ENCODE data around the gene ALG12.
"Not testable (repeated sequence)": the region's sequence is repeated elsewhere in the genome, so short reads cannot be mapped to it uniquely, and the experiment has no call there.

Gene ALG12

GRCh38 chr22:49945042-49945794, 27.0 kb upstream of the ALG12 start:
- DNase-seq: not testable (repeated sequence)

- DNase-seq: no peak
These were observed 26.2 kb upstream of the ALG12 start for GRCh38 chr22:49944399-49944891.

- no peak for DNase-seq
These were observed 25.6 kb upstream of the ALG12 start for GRCh38 chr22:49943771-49944398.

- DNase-seq: no peak
These were observed 25.1 kb upstream of the ALG12 start for GRCh38 chr22:49943405-49943765.

GRCh38 chr22:49942565-49943404, 24.5 kb upstream of the ALG12 start:
- no peak for DNase-seq

GRCh38 chr22:49941507-49942316, 23.5 kb upstream of the ALG12 start:
- DNase-seq: no peak

- DNase-seq: no peak
These were observed 20.4 kb upstream of the ALG12 start for GRCh38 chr22:49938565-49939136.

GRCh38 chr22:49937758-49938564, 19.7 kb upstream of the ALG12 start:
- DNase-seq: no peak

- no peak for DNase-seq
These were observed 18.9 kb upstream of the ALG12 start for GRCh38 chr22:49936973-49937757.

GRCh38 chr22:49936018-49936972, 18.1 kb upstream of the ALG12 start:
- DNase-seq: no peak

GRCh38 chr22:49935561-49935960, 17.3 kb upstream of the ALG12 start:
- DNase-seq: no peak

GRCh38 chr22:49934891-49935557, 16.8 kb upstream of the ALG12 start:
- no peak for DNase-seq

- DNase-seq: no peak
These were observed 16.1 kb upstream of the ALG12 start for GRCh38 chr22:49934160-49934890.

GRCh38 chr22:49933236-49934159, 15.3 kb upstream of the ALG12 start:
- DNase-seq: no peak

- no peak for DNase-seq
These were observed 12.6 kb upstream of the ALG12 start for GRCh38 chr22:49930596-49931412.

GRCh38 chr22:49929994-49930575, 11.8 kb upstream of the ALG12 start:
- no peak for DNase-seq
